ENCODE data around the gene ZNF598. TPM values are rescaled to one million over a fixed set of nuclear protein-coding genes. Genes with fewer than 3 reads are reported as not detected.
"Not testable (repeated sequence)": the region's sequence is repeated elsewhere in the genome, so short reads cannot be mapped to it uniquely, and the experiment has no call there.

The ZNF598 gene
- total RNA-seq, 2 donors from 2014 or later = 65.8 to 68.5 TPM

DNA sequence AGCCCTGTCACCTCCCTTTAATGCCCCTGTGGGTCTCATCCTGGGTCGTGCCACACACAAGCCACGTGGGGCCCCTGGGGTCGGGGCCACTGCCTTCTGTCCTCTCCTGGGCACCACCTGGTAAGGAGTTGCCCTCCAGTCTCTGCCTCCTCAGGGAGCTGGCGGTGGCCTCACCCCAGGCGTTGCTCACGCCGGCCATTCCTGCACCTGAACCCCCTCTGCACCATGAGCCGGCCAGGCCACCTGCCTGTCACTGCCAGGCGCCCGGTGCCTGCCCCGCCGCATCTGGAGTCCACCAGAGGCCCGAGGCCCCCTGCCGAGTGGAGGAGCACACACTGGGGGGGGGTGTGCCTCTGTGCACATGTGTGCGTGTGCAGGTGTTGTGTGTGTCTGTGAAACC lies 27.5 kb upstream of the ZNF598 start:
- TF ChIP-seq CTCF (IDR thresholded peaks at IDR 0.05) = no peak
- no peak for ATAC-seq (ENCODE audit: insufficient number of reproducible peaks, low FRiP score, low read depth)
- H3K9me3 ChIP-seq = no peaks in the 10 kb centered on the region
- no peaks in the 10 kb centered on the region for H3K27me3 ChIP-seq (replicated peaks; ENCODE audit: insufficient read depth)
- no peak overlapping the region for H3K4me3 ChIP-seq
- H3K4me1 ChIP-seq (ENCODE audit: control insufficient read depth in 1 of 2, low read depth in 2 of 2) = peaks cover 31 to 59% of the 10 kb centered on the region in 2 donors
- H3K36me3 ChIP-seq = peaks cover 16% of the 10 kb centered on the region
- peak overlapping the region; percentile 94 to 95 for H3K27ac ChIP-seq
- DNase-seq (ENCODE audit: low spot score) = no peak

DNA sequence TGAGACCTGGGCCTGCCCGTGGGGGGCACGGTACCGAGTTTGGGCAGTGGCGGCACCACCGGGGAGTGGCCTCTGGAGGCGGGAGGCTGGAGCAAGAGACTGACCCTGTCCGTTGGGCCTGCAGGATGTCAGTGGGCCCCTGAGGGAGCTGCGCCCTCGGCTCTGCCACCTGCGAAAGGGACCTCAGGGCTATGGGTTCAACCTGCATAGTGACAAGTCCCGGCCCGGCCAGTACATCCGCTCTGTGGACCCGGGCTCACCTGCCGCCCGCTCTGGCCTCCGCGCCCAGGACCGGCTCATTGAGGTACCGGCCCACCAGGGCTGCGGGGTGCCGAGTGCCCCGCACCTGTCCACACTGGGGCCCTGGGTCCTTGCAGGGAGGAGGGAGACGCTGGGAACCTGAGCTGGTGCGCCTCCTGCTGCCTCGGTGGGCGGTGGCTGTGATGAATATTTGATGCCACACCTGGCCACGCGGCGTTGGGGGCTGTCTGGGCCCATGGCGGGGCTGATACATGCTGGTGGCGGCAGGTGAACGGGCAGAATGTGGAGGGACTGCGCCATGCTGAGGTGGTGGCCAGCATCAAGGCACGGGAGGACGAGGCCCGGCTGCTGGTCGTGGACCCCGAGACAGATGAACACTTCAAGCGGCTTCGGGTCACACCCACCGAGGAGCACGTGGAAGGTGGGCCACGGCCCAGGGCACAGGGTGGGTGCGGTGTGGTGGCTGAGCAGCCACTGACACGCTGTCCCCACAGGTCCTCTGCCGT lies 26.8 kb upstream of the ZNF598 start:
- Histone ChIP-seq H3K27me3 (replicated peaks; ENCODE audit: insufficient read depth) (no peaks in the 10 kb centered on the region), H3K4me3 (peak overlapping the region; percentile 42), H3K9me3 (no peaks in the 10 kb centered on the region), H3K36me3 (peaks cover 16% of the 10 kb centered on the region), H3K4me1 (ENCODE audit: control insufficient read depth in 1 of 2, low read depth in 2 of 2) (peaks cover 31 to 61% of the 10 kb centered on the region in 2 donors), H3K27ac (peak overlapping the region; percentile 94 to 95)
- ATAC-seq (ENCODE audit: insufficient number of reproducible peaks, low FRiP score, low read depth) (no peak), DNase-seq (ENCODE audit: low spot score) (no peak)
- TF ChIP-seq CTCF (IDR thresholded peaks at IDR 0.05) = no peak

DNA sequence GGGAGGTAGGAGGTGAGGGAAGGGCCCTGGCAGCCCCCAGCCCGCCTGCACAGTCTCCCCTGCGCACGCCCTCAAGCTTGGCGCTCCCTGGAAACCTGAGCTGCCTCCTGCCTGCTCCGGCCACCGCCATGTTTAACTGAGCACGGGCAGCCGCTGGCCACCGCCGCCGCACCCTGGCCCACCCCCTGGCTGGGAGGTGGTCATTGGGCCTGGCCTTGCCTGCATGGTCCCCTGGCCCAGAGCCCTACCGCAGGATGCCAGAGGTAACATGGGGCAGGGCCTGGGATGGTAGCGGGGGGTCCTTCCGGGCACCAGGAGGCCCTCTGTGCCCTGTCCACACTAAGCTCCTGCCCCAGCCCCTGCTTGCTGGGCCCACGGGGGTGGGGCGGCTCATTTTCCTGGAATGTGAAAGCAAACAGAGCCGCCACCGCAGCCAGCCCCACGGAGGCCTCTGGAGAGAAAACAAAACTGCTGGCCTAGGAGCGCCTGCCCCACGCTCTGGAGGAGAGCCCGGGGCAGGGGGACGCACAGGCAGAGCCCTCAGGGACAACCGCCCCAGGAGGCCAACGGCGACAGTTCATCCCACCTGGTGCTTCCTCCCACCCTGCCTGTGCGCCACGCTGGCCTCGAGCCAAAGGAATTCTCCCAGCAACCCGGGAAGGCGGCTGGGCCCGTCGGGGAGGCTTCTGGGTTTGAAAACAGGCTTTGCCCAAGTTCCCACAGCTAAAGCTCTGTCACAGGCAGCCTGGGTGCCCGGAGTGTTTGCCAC lies 26.0 kb upstream of the ZNF598 start:
- Histone ChIP-seq H3K4me3 (peak overlapping the region; percentile 42), H3K9me3 (no peaks in the 10 kb centered on the region), H3K27me3 (replicated peaks; ENCODE audit: insufficient read depth) (no peaks in the 10 kb centered on the region), H3K27ac (peak overlapping the region; percentile 94 to 95), H3K4me1 (ENCODE audit: control insufficient read depth in 1 of 2, low read depth in 2 of 2) (peaks cover 31 to 61% of the 10 kb centered on the region in 2 donors), H3K36me3 (peaks cover 16% of the 10 kb centered on the region)
- ATAC-seq (ENCODE audit: insufficient number of reproducible peaks, low FRiP score, low read depth) = peak; percentile 21
- no peak for TF ChIP-seq CTCF (IDR thresholded peaks at IDR 0.05)
- peak; percentile 35 for DNase-seq (ENCODE audit: low spot score)

- DNase-seq (ENCODE audit: low spot score) (no peak), ATAC-seq (ENCODE audit: insufficient number of reproducible peaks, low FRiP score, low read depth) (no peak)
- Histone ChIP-seq H3K4me1 (ENCODE audit: control insufficient read depth in 1 of 2, low read depth in 2 of 2) (peaks cover 31 to 60% of the 10 kb centered on the region in 2 donors), H3K36me3 (peaks cover 18% of the 10 kb centered on the region), H3K9me3 (no peaks in the 10 kb centered on the region), H3K4me3 (peak overlapping the region; percentile 42), H3K27me3 (replicated peaks; ENCODE audit: insufficient read depth) (no peaks in the 10 kb centered on the region), H3K27ac (peak overlapping the region; percentile 94 to 95)
- TF ChIP-seq CTCF (IDR thresholded peaks at IDR 0.05) = no peak
Measured at GRCh38 chr16:2034696-2035430, 25.2 kb upstream of the ZNF598 start.

GRCh38 chr16:2033909-2034695 lies 24.5 kb upstream of the ZNF598 start:
- not testable (repeated sequence) for H3K9me3 ChIP-seq; H3K27me3 ChIP-seq (replicated peaks; ENCODE audit: insufficient read depth); ATAC-seq (ENCODE audit: insufficient number of reproducible peaks, low FRiP score, low read depth); DNase-seq (ENCODE audit: low spot score)
- H3K4me1 ChIP-seq (ENCODE audit: control insufficient read depth in 1 of 2, low read depth in 2 of 2) = peaks cover 28 to 54% of the 10 kb centered on the region in 2 donors
- peaks cover 18% of the 10 kb centered on the region for H3K36me3 ChIP-seq
- peak overlapping the region; percentile 65 for H3K4me3 ChIP-seq
- peak overlapping the region; percentile 94 to 95 for H3K27ac ChIP-seq
